ENCODE measurements around the gene DNAH3.
"Not testable (repeated sequence)": the region's sequence is repeated elsewhere in the genome, so short reads cannot be mapped to it uniquely, and the experiment has no call there.

Gene DNAH3

GRCh38 chr16:21179983-21180365 lies 29.3 kb upstream of the DNAH3 start:
- DNase-seq (ENCODE audit: insufficient read length, low spot score) (no peak), FAIRE-seq (no peak)
- TF ChIP-seq, protein P1, sequence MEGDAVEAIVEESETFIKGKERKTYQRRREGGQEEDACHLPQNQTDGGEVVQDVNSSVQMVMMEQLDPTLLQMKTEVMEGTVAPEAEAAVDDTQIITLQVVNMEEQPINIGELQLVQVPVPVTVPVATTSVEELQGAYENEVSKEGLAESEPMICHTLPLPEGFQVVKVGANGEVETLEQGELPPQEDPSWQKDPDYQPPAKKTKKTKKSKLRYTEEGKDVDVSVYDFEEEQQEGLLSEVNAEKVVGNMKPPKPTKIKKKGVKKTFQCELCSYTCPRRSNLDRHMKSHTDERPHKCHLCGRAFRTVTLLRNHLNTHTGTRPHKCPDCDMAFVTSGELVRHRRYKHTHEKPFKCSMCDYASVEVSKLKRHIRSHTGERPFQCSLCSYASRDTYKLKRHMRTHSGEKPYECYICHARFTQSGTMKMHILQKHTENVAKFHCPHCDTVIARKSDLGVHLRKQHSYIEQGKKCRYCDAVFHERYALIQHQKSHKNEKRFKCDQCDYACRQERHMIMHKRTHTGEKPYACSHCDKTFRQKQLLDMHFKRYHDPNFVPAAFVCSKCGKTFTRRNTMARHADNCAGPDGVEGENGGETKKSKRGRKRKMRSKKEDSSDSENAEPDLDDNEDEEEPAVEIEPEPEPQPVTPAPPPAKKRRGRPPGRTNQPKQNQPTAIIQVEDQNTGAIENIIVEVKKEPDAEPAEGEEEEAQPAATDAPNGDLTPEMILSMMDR (IDR thresholded peaks at IDR 0.05; ENCODE audit: insufficient read depth, missing control alignments): no peak

DNA sequence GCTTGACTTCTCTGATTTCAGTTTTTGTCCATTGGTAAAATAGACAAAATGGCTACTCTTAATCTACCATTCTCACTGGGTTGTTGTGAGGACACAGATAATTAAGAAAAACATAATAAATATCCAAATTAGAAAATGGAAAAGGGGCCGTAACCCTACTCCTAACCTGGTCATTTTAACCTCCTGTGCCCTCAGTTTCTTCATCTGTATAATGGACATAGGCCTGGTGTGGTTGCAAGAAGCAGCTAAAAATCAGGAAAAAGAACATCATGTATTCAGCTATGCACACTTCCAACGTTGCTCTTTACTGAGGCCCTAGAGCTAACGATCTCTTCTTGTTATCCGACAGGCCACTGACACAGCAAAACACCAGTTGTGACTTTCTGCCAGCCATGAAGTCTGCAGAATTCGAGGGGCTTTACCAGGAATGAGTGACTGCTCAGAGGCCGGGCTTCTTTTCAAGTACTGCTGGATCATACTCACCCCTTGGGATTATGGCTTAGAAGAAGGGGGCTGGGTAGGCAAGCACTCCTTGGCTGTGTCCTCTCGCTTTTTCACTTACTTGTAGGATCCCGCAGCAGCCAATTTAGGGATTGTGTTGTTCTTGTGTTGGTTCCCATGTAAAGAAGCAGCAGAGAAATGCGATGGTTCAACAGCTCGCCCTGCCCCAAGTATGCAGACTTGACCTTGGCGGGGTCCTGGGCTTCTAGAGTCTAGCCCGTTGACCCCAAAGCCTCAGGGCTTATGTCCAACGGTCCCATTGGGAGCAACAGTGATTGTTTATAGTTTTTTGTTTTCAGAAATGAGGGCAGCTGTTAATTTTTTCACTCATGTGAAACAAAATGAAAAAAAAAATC lies 28.7 kb upstream of the DNAH3 start:
- TF ChIP-seq, protein P1 (IDR thresholded peaks at IDR 0.05; ENCODE audit: insufficient read depth, missing control alignments): no peak
- FAIRE-seq (no peak), DNase-seq (ENCODE audit: insufficient read length, low spot score) (no peak)

DNA sequence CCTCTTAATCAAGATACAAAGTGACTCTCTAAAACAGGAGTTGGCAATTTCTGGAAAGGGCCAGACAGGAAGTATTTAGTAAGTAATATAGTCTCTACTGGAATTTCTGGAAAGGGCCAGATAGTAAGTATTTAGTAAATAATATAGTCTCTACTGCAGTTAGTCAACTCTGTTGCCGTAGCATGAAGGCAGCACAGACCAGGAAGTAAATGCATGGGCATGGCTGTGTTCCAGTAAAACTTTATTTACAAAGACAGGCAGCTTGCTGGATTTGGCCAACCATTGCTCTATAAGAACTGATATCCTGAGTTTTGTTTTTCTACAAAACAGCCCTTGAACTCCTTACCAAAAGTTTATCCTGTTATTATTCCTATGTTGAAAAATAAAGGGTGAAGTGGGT lies 24.8 kb upstream of the DNAH3 start:
- DNase-seq (ENCODE audit: insufficient read length, low spot score) (no peak), FAIRE-seq (no peak)
- TF ChIP-seq, protein P1 (IDR thresholded peaks at IDR 0.05; ENCODE audit: insufficient read depth, missing control alignments): no peak

- no peak for DNase-seq (ENCODE audit: insufficient read length, low spot score)
- TF ChIP-seq, protein P1 (IDR thresholded peaks at IDR 0.05; ENCODE audit: insufficient read depth, missing control alignments): no peak
- no peak for FAIRE-seq
Measured at GRCh38 chr16:21172650-21173049, 22.0 kb upstream of the DNAH3 start.

DNA sequence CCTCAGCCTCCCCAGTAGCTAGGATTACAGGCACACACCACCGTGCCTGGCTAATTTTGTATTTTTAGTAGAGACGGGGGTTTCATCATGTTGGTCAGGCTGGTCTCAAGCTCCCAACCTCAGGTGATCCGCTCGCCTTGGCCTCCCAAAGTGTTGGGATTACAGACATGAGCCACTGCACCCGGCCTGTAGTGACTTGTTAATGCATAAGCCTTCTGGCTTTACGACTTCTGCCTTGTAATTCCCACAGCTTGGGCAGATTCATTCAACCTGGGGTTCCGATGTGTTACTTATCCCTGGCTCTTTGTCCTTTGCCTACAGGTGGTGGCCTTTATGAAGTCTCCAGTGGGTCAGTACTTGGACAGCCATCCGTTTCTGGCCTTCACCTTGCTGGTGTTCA lies 19.5 kb upstream of the DNAH3 start:
- DNase-seq (ENCODE audit: insufficient read length, low spot score); FAIRE-seq: not testable (repeated sequence)

GRCh38 chr16:21169249-21169981 lies 18.8 kb upstream of the DNAH3 start:
- TF ChIP-seq, protein P1 (IDR thresholded peaks at IDR 0.05; ENCODE audit: insufficient read depth, missing control alignments): no peak
- no peak for FAIRE-seq
- DNase-seq (ENCODE audit: insufficient read length, low spot score): no peak

DNA sequence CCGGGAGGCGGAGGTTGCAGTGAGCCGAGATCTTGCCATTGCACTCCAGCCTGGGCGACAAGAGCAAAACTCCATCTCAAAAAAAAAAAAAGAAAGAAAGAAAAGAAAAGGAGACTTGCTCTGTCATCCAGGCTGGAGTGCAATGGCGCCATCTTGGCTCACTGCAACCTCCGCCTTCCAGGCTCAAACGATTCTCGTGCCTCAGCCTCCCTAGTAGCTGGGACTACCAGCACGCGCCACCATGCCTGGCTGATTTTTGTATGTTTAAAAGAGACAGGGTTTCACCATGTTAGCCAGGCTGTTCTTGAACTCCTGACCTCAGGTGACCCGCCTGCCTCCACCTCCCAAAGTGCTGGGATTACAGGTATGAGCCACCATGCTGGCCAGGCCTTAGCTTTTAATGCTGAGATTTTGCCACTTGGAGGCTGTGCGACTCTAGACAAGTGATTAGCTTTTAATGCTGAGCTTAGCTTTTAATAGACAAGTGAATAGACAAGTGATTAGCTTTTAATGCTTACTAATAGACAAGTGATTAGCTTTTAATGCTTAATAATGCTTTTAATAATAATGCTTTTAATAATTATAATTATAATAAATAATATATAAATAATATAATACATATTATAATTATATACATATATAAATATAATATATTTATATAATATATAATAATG lies 17.4 kb upstream of the DNAH3 start:
- TF ChIP-seq, protein P1 (IDR thresholded peaks at IDR 0.05; ENCODE audit: insufficient read depth, missing control alignments): no peak
- DNase-seq (ENCODE audit: insufficient read length, low spot score) (no peak), FAIRE-seq (no peak)
